ENCODE measurements around the gene PAM16.
"Not testable (repeated sequence)": the region's sequence is repeated elsewhere in the genome, so short reads cannot be mapped to it uniquely, and the experiment has no call there.

PAM16 gene

GRCh38 chr16:4334724-4335495 lies 16.2 kb downstream of the PAM16 start:
- DNase-seq (ENCODE audit: low spot score), result no peak

- not testable (repeated sequence) for DNase-seq (ENCODE audit: low spot score)
Observed at GRCh38 chr16:4333714-4334113, 17.4 kb downstream of the PAM16 start.

GRCh38 chr16:4333308-4333638 lies 17.8 kb downstream of the PAM16 start:
- no peak for DNase-seq (ENCODE audit: low spot score)

GRCh38 chr16:4332623-4333307 lies 18.4 kb downstream of the PAM16 start:
- DNase-seq (ENCODE audit: low spot score), result no peak

- DNase-seq (ENCODE audit: low spot score), result no peak
Observed at GRCh38 chr16:4332083-4332482, 19.0 kb downstream of the PAM16 start.

- peak; percentile 80 for DNase-seq (ENCODE audit: low spot score)
Observed at GRCh38 chr16:4330277-4330874, 20.7 kb downstream of the PAM16 start.

GRCh38 chr16:4328782-4329775 lies 22.0 kb downstream of the PAM16 start:
- DNase-seq (ENCODE audit: low spot score), result no peak

GRCh38 chr16:4328046-4328781 lies 22.9 kb downstream of the PAM16 start:
- DNase-seq (ENCODE audit: low spot score), result peak; percentile 54

- no peak for DNase-seq (ENCODE audit: low spot score)
Observed at GRCh38 chr16:4327386-4328045, 23.6 kb downstream of the PAM16 start.

- DNase-seq (ENCODE audit: low spot score), result no peak
Observed at GRCh38 chr16:4325253-4325758, 25.8 kb downstream of the PAM16 start.

- DNase-seq (ENCODE audit: low spot score), result no peak
Observed at GRCh38 chr16:4324492-4325252, 26.4 kb downstream of the PAM16 start.

GRCh38 chr16:4323845-4324488 lies 27.2 kb downstream of the PAM16 start:
- DNase-seq (ENCODE audit: low spot score), result no peak

- no peak for DNase-seq (ENCODE audit: low spot score)
Observed at GRCh38 chr16:4323071-4323844, 27.9 kb downstream of the PAM16 start.

GRCh38 chr16:4322121-4323052 lies 28.7 kb downstream of the PAM16 start:
- DNase-seq (ENCODE audit: low spot score), result no peak

GRCh38 chr16:4321286-4322120 lies 29.6 kb downstream of the PAM16 start:
- no peak for DNase-seq (ENCODE audit: low spot score)

GRCh38 chr16:4320571-4321137 lies 30.5 kb downstream of the PAM16 start:
- DNase-seq (ENCODE audit: low spot score), result no peak
